ENCODE measurements around the gene JHY.

JHY gene

GRCh38 chr11:122882189-122882856 is at the start of gene JHY:
TSS of gene JHY (plus strand) at chr11:122882759. CDS start at chr11:122885850, 3,091 bp downstream.
- DNase-seq (ENCODE audit: low read depth), result no peak
- TF ChIP-seq CTCF (IDR thresholded peaks at IDR 0.05; ENCODE audit: low read depth, low read length, missing control alignments), result no peak
- H3K4me3 ChIP-seq (ENCODE audit: low read depth, low read length), result peak within 1 kb of the TSS; percentile 59
- in situ Hi-C loops (cut with HindIII; ENCODE audit: low sequenced_read_pairs), result no loop called here

- no peak for TF ChIP-seq CTCF (IDR thresholded peaks at IDR 0.05; ENCODE audit: low read depth, low read length, missing control alignments)
- in situ Hi-C loops (cut with HindIII; ENCODE audit: low sequenced_read_pairs), result no loop called here
- no peak for DNase-seq (ENCODE audit: low read depth)
- no peak overlapping the region for H3K4me3 ChIP-seq (ENCODE audit: low read depth, low read length)
These were observed 48.6 kb upstream of the JHY start for GRCh38 chr11:122833846-122834464.

GRCh38 chr11:122836916-122837315 is 45.6 kb upstream of the JHY start:
- TF ChIP-seq CTCF (IDR thresholded peaks at IDR 0.05; ENCODE audit: low read depth, low read length, missing control alignments), result no peak
- H3K4me3 ChIP-seq (ENCODE audit: low read depth, low read length), result no peak overlapping the region
- no peak for DNase-seq (ENCODE audit: low read depth)
- in situ Hi-C loops (cut with HindIII; ENCODE audit: low sequenced_read_pairs), result loop anchor here (5.0 kb wide), 1 partner anchor 35 kb away; no protein-coding TSS in a partner anchor

GRCh38 chr11:122837528-122838346 is 44.8 kb upstream of the JHY start:
- H3K4me3 ChIP-seq (ENCODE audit: low read depth, low read length), result no peak overlapping the region

GRCh38 chr11:122843281-122844141 is 39.0 kb upstream of the JHY start:
- in situ Hi-C loops (cut with HindIII; ENCODE audit: low sequenced_read_pairs), result no loop called here
- no peak for TF ChIP-seq CTCF (IDR thresholded peaks at IDR 0.05; ENCODE audit: low read depth, low read length, missing control alignments)
- no peak for DNase-seq (ENCODE audit: low read depth)

More at GRCh38 chr11:122837528-122838346, 44.8 kb upstream of the JHY start:
- no peak for TF ChIP-seq CTCF (IDR thresholded peaks at IDR 0.05; ENCODE audit: low read depth, low read length, missing control alignments)
- in situ Hi-C loops (cut with HindIII; ENCODE audit: low sequenced_read_pairs), result loop anchor here (5.0 kb wide), 1 partner anchor 35 kb away; no protein-coding TSS in a partner anchor
- no peak for DNase-seq (ENCODE audit: low read depth)

GRCh38 chr11:122847466-122847865 is 35.1 kb upstream of the JHY start:
- DNase-seq (ENCODE audit: low read depth), result no peak
- H3K4me3 ChIP-seq (ENCODE audit: low read depth, low read length), result no peak overlapping the region
- no peak for TF ChIP-seq CTCF (IDR thresholded peaks at IDR 0.05; ENCODE audit: low read depth, low read length, missing control alignments)
- in situ Hi-C loops (cut with HindIII; ENCODE audit: low sequenced_read_pairs), result no loop called here

More at GRCh38 chr11:122843281-122844141, 39.0 kb upstream of the JHY start:
- no peak overlapping the region for H3K4me3 ChIP-seq (ENCODE audit: low read depth, low read length)
